Activated naive CD8-positive, alpha-beta T cell treated with anti-CD3 and anti-CD28 coated beads, Interleukin-2, amount 10 ng/mL, durations not matched to agents 7 days and 5 days (primary cell): ENCODE data around the gene EDN2. TPM values are rescaled to one million over a fixed set of nuclear protein-coding genes. Genes with fewer than 3 reads are reported as not detected.

Experiments used
- ATAC-seq: fragments of 150-1000 bp; cut with Tn5 transposase; one replicate; pipeline ENCODE4 v1.10.0; 2021; ENCODE audit warnings: low read depth, moderate library complexity
- POLR2A ChIA-PET: fragments of 350-600 bp; sonication (Branson Sonifier 250); formaldehyde crosslinking; loops from one replicate; lab custom pipeline; 2021; ENCODE audit warnings: antibody characterized with exemption; lab: Charles Lee
- DNase-seq: peaks from one replicate; pipeline ENCODE4 v3.0.0; 2021
- H3K27ac Mint-ChIP-seq: one replicate; pipeline ENCODE4 v1.8.0; 2022; ENCODE audit warnings: mild to moderate bottlenecking, mixed read lengths
- H3K27me3 Mint-ChIP-seq: one replicate; pipeline ENCODE4 v1.8.0; 2022; ENCODE audit warnings: mild to moderate bottlenecking, moderate library complexity, mixed read lengths
- H3K36me3 Mint-ChIP-seq: one replicate; pipeline ENCODE4 v1.8.0; 2021; ENCODE audit warnings: mild to moderate bottlenecking, mixed read lengths
- H3K4me1 Mint-ChIP-seq: one replicate; pipeline ENCODE4 v1.8.0; 2021; ENCODE audit warnings: mixed read lengths
- H3K4me3 Mint-ChIP-seq: one replicate; pipeline ENCODE4 v1.8.0; 2022; ENCODE audit warnings: mild to moderate bottlenecking, moderate library complexity, mixed read lengths
- H3K9me3 Mint-ChIP-seq: one replicate; pipeline ENCODE4 v1.8.0; 2021; ENCODE audit warnings: mixed read lengths
- total RNA-seq, 2 experiments: library from RNA; stranded (reverse); gene quantifications; one replicate each; pipeline ENCODE4 v1.2.3, GENCODE V29; 2021

The EDN2 gene
- total RNA-seq, 2 experiments from 2014 or later = not detected

DNA sequence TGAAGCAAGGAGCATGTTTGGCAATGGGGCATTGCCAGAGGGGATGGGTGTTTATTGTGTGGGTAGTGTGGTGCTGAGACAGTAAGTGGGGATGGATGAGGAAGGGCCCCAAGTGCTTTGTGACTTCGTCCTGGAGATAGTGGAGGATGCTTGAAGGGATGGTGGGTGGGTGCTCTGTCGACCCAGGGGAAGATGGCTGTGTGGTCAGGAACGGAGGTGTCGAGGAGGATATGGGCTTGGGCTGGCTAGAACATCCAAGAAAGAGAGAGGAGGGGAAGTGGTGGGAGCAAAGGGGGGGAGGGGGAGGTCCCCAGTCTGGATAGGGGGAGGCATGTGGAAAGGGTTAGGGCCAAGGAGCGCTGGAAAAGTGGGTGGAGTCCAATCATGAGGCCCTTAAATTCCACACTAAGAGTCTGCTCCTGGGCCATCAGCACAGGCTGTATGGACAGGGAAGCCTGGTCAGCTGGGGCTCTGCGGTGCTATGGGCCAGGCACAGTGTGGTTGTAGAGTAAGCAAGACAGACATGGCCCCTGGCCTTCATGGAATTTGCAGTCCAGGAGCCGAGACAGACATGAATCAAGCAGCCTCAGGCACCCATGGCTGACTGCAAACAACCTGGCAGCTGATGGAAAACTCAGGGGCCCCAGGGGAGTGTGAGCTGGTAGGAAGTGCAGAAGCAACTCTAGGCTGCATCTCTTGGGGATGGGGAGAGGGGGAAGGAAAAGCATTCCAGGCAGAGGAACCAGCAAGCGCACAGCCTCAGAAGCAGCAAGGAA, 36.3 kb downstream of the EDN2 start:
- no peak for ATAC-seq
- peaks cover 1% of the 10 kb centered on the region for H3K4me1 Mint-ChIP-seq
- no peak overlapping the region for H3K27ac Mint-ChIP-seq
- no peaks in the 10 kb centered on the region for H3K36me3 Mint-ChIP-seq
- peaks cover 13% of the 10 kb centered on the region for H3K27me3 Mint-ChIP-seq
- DNase-seq = no peak
- H3K4me3 Mint-ChIP-seq = no peak overlapping the region
- H3K9me3 Mint-ChIP-seq = peaks cover 2% of the 10 kb centered on the region
- POLR2A ChIA-PET = no interaction called here

DNA sequence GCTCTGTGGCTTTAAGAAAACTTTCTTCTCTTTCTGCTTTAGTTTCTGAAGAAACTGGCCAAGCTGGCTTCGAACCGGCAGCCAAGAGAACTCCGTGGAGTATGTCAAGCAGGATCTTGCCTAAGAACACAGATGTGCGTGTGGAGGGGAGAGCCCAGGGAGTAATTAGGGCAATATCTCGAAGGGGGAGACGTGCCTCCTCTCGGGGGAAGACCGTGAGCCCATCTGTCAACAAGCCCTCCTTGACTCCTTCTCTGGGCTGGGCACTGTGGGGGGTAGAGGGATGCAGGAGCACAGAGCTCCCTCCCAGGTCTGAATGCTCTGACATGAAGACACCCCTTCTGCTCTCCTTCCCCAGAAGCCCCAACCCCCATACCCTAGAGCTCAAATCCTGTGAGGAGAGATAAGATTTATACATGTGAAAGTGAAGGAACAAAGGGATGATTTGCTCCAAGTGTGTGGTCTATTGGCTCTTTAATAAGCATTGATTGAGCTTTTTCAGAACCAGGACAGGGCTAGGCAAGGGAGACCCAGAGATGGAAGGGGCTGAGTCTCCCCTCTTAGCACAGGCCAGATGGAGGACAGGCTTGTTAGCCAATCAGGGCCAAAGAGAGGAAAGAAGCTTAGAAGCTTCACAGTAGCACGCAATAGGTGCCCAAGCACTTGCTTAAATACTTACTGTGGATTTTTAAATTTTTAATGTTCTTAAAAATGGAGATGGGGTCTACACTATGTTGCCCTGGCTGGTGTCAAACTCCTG, 37.5 kb downstream of the EDN2 start:
- Mint-ChIP-seq H3K4me3 (no peak overlapping the region), H3K4me1 (peaks cover under 1% of the 10 kb centered on the region), H3K27me3 (peaks cover 13% of the 10 kb centered on the region), H3K27ac (no peak overlapping the region), H3K9me3 (peaks cover 2% of the 10 kb centered on the region), H3K36me3 (no peaks in the 10 kb centered on the region)
- POLR2A ChIA-PET = no interaction called here
- ATAC-seq = no peak
- DNase-seq = no peak

DNA sequence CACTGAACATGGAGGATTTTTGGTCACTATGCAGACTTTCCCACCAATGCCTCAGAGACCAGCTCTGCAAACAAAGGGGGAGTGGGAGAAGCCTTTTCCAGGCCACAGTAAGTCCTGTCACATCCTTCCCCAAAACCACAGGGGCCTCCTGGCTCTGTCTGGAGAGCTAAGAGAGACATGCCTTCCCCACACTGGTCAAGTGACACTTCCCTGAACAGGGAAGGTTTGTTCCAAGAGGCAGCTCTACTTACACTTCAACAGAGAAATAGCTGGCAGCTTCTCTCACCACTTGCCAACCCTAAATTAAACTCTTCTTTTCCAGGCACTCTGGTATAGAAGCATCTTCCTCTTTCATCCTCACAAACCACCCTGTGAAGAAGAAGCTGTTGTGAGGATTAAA, 39.7 kb downstream of the EDN2 start:
- DNase-seq (no peak), ATAC-seq (no peak)
- no peaks in the 10 kb centered on the region for H3K36me3 Mint-ChIP-seq
- no peak overlapping the region for H3K4me3 Mint-ChIP-seq
- peaks cover 2% of the 10 kb centered on the region for H3K9me3 Mint-ChIP-seq
- POLR2A ChIA-PET = no interaction called here
- H3K27me3 Mint-ChIP-seq = peaks cover 13% of the 10 kb centered on the region
- no peak overlapping the region for H3K27ac Mint-ChIP-seq
- H3K4me1 Mint-ChIP-seq = no peaks in the 10 kb centered on the region

DNA sequence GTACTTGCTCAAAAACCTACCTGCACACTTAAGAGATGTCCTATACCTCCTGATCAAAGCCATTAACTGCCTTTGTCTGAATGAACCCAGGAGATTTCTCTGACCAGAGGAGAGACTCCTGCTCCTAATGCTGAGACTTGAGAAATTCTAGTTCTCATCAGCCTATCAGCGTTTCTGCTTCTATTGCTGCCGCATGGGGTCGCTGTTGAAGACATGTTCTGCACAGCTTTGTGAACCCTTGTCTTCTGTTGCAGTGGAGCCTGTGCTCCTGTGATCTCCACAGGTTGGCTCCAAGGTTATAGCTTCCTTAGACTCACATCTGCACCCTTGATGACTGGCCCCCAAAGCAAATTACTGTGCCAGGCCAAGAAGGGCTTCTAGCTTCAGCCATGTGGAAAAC, 40.2 kb downstream of the EDN2 start:
- peaks cover 13% of the 10 kb centered on the region for H3K27me3 Mint-ChIP-seq
- no peak for DNase-seq
- H3K36me3 Mint-ChIP-seq = no peaks in the 10 kb centered on the region
- H3K27ac Mint-ChIP-seq = no peak overlapping the region
- H3K9me3 Mint-ChIP-seq = peaks cover 2% of the 10 kb centered on the region
- no peak for ATAC-seq
- no peaks in the 10 kb centered on the region for H3K4me1 Mint-ChIP-seq
- no peak overlapping the region for H3K4me3 Mint-ChIP-seq
- POLR2A ChIA-PET = no interaction called here

DNA sequence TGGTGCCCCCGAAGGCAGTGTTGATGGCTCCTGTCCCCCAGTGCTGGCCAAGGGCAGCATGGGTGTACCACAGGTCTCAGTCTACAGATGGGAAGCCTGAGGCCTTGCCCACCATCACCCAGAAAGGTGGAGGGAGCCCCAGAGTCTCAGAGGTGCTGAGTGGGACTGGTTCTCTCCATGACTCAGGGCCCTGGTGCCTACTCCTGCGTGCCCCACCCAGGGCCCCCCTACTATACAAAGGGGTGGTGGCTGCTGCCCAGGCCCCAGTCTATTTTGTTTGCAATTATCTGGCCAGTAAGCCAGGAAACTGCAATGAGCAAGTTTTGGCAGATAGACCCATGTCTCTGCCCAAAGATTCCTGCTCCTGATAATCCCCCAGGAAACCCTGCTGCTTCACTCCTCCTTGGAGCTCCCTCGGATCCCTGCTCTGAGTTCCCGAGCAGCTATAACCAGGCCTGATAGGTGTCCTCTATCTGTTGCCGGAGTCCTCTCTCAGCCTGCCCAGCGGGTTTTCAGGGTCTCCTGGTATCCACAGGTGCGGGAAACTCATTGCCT, 41.7 kb downstream of the EDN2 start:
- no peaks in the 10 kb centered on the region for H3K4me1 Mint-ChIP-seq
- H3K36me3 Mint-ChIP-seq = no peaks in the 10 kb centered on the region
- no peak overlapping the region for H3K4me3 Mint-ChIP-seq
- ATAC-seq (no peak), DNase-seq (no peak)
- peaks cover 5% of the 10 kb centered on the region for H3K27me3 Mint-ChIP-seq
- no peak overlapping the region for H3K27ac Mint-ChIP-seq
- peaks cover 2% of the 10 kb centered on the region for H3K9me3 Mint-ChIP-seq
- POLR2A ChIA-PET = no interaction called here

DNA sequence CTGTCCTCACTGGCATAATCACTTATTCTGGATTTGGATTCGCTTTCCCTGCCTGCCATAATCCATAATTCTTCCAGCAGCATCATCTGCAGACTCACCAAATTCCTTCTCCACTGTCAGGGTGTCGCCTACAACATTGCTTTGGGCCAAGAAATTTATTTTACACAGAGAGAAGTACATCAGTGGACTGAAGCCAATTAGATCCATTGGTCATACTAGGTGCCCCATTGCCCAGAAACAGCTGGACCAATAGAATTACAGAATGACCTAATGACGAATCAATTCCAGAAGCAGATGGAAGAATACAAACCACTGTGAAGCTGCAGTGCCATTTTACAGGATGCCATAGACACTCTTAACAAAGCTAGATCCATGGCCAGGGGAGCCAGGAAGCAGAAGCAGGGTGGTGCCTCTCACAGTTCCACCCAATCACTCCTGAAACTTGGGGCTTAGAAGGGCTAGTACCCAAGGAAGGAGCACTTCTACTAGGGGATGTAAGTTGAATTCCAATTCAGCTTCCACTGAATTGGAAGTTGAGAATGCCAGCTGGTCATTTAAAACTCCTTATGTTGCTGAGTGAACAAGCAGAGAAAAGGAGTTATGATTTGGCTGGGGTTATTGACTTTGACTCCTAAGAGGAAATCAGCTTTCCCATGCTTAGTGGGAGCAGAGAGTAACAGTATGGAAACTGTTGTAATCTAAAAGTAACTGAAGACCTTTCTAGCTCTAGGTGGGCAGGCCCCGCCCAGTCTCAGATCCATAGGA, 44.0 kb downstream of the EDN2 start:
- DNase-seq (no peak), ATAC-seq (no peak)
- no peak overlapping the region for H3K27ac Mint-ChIP-seq
- peaks cover 2% of the 10 kb centered on the region for H3K9me3 Mint-ChIP-seq
- no peaks in the 10 kb centered on the region for H3K36me3 Mint-ChIP-seq
- no peak overlapping the region for H3K4me3 Mint-ChIP-seq
- H3K4me1 Mint-ChIP-seq = no peaks in the 10 kb centered on the region
- H3K27me3 Mint-ChIP-seq = peaks cover 18% of the 10 kb centered on the region
- POLR2A ChIA-PET = no interaction called here

DNA sequence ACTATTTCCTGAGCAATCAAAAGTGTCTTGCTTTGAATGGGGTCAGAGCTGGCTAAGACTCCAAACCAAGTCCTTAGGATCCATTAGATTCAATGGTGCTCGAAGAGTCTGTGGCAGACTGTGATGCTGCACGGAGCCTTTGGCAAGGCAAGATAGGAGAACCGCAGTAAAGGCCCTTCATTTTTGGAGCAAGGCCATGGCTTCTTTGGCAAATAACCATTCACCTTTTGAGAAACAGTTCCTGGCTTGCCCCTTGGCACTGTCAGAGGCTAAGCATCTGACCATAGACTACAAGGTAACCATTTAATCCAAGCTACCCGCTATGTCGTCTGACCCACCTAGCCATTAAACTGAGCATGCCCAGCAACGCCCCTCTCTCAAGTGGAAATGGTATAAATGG, 45.2 kb downstream of the EDN2 start:
- DNase-seq = no peak
- H3K9me3 Mint-ChIP-seq = no peaks in the 10 kb centered on the region
- no peak overlapping the region for H3K4me3 Mint-ChIP-seq
- peaks cover 19% of the 10 kb centered on the region for H3K27me3 Mint-ChIP-seq
- no peak overlapping the region for H3K27ac Mint-ChIP-seq
- H3K36me3 Mint-ChIP-seq = no peaks in the 10 kb centered on the region
- H3K4me1 Mint-ChIP-seq = no peaks in the 10 kb centered on the region
- no peak for ATAC-seq
- POLR2A ChIA-PET = no interaction called here

DNA sequence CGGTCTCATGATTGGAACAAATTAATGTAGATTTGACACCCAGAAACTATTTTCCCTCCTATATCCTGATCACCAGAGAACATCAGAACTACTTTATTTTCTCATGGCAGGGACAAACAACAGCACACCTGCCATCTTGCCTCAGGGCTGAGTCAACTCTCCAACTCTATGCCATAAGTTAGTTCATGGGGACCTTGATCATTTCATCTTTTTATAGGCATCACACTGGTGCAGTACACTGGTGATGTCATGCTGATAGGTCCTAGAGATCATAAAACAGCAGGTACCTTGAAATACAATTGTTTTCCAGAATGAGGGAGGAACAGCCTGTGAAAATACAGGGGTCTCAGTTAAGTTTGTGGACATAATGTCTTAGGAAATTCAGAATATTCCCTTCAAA, 45.8 kb downstream of the EDN2 start:
- POLR2A ChIA-PET = no interaction called here
- H3K4me1 Mint-ChIP-seq = no peaks in the 10 kb centered on the region
- no peak overlapping the region for H3K27ac Mint-ChIP-seq
- H3K9me3 Mint-ChIP-seq = no peaks in the 10 kb centered on the region
- H3K36me3 Mint-ChIP-seq = no peaks in the 10 kb centered on the region
- H3K4me3 Mint-ChIP-seq = no peak overlapping the region
- ATAC-seq (no peak), DNase-seq (no peak)
- peaks cover 19% of the 10 kb centered on the region for H3K27me3 Mint-ChIP-seq

DNA sequence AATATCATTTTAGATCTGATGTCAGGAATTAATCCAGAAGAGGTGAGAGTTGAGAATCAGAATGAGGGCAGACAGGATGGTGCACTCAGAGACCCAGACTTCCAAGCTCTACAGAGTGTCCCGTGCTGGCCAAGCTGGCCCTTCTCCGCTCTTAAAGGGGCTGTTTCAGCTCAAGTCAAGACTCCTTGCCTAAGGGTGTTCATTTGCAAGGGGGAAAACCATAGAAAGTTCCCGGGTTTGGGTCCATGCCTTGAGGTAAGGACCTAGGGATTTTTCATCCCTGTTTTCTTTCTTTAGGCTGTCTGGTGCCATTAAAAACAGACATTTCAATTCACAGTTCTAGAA, 47.5 kb downstream of the EDN2 start:
- H3K9me3 Mint-ChIP-seq = no peaks in the 10 kb centered on the region
- POLR2A ChIA-PET = no interaction called here

DNA sequence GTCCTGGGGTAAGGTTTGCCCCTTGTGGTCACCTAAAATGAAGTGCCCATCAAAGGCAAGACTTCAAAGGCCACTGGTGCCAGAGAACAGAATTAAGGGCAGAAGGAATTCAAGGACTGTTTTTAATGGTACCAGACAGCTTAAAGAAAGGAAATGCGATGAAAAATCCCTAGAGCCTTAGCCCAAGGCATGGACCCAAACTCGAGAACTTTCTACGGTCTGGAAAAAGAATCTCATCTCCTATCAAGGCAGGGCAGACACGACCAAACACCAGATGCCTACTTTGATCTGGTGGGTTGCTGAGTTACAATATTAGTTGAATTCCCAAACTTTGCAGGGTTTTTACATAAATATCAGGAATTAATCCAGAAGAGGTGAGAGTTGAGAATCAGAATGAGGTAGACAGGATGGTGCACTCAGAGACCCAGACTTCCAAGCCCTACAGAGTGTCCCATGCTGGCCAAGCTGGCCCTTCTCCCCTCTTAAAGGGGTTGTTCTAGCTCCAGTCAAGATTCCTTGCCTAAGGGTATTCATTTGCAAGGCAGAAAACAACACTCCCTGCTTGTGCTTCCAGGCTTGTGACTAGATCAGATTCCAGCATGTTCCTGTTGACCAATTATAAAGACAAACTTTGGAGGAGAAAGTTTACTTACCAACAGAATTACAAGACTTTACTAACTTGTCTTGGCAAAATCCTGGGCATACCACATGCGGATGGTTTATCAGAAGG, 48.0 kb downstream of the EDN2 start:
- Mint-ChIP-seq H3K27ac (no peak overlapping the region), H3K4me1 (no peaks in the 10 kb centered on the region), H3K9me3 (no peaks in the 10 kb centered on the region), H3K36me3 (no peaks in the 10 kb centered on the region), H3K4me3 (no peak overlapping the region), H3K27me3 (peaks cover 16% of the 10 kb centered on the region)
- ATAC-seq = no peak
- POLR2A ChIA-PET = no interaction called here
- no peak for DNase-seq

More for the DNA sequence above, 47.5 kb downstream of the EDN2 start:
- DNase-seq (no peak), ATAC-seq (no peak)
- no peak overlapping the region for H3K27ac Mint-ChIP-seq
- H3K4me1 Mint-ChIP-seq = no peaks in the 10 kb centered on the region
- no peak overlapping the region for H3K4me3 Mint-ChIP-seq
- no peaks in the 10 kb centered on the region for H3K36me3 Mint-ChIP-seq
- H3K27me3 Mint-ChIP-seq = peaks cover 16% of the 10 kb centered on the region

DNA sequence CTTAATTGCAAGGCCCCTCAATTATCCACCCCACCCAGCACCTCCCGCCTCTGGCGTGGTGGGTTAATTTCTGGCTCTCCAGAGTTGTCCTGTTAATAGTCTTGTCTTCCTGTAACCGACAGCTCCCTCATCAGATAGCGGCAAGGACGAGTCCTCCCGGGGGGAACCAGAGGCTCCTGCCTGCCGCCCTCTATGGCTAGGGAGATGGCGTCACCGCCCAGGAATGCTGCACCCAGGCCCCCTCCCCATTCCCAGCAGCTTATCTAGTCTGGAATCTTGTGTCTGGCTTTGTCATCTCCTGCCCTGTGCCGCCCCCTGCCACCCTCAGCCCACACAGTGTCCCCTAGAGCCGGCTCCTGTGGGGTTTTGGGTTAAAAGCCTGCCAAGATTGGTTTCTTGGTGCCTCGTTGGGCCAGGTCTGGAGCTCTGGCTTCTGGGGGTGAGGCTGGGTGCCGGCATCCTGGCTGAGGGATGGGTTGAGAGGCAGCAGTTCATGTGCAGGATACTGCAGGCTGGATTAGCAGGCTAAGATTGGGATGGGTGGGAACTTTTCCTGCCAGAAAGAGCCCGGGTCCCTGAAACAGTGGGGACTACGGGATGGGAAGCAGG, 48.8 kb downstream of the EDN2 start:
- H3K27me3 Mint-ChIP-seq = peaks cover 16% of the 10 kb centered on the region
- POLR2A ChIA-PET = no interaction called here
- no peaks in the 10 kb centered on the region for H3K36me3 Mint-ChIP-seq
- ATAC-seq (no peak), DNase-seq (no peak)
- no peak overlapping the region for H3K4me3 Mint-ChIP-seq
- H3K4me1 Mint-ChIP-seq = no peaks in the 10 kb centered on the region
- no peak overlapping the region for H3K27ac Mint-ChIP-seq
- H3K9me3 Mint-ChIP-seq = no peaks in the 10 kb centered on the region

DNA sequence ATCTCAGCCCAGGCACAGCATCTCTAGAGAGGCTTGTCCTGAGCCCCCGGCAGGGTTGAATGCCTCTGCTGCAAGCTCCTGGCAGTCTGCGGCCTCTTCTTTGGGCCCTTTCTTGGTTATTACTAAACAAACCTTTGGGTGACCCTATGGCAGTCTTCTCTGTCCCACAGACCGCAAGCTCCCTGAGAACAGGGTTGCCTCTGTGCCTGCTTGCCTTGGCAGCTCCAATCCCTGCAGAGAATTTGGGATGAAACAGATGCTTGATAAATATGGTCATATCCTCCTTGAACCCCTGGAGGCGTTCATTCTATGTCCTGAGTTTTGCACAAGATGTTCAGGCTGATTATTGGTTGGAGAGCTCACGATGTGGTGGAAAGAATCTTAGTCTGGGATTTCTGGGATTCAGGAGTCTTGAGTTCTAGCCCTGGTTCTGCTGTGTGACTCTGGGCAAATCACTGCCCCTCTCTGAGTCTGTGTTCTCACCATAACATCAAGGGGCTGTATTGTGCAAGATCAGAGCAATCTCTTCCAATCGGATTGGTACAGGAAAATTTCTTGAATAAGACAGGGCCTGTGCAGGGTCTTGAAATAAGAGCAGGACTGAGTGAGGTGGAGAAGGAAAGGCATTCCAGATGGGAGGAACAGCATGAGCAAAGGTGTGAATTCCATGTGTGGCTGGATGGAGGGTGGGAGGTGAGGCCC, 49.6 kb downstream of the EDN2 start:
- no peaks in the 10 kb centered on the region for H3K9me3 Mint-ChIP-seq

More for the DNA sequence above, 49.6 kb downstream of the EDN2 start:
- Mint-ChIP-seq H3K36me3 (no peaks in the 10 kb centered on the region), H3K4me3 (no peak overlapping the region), H3K4me1 (no peaks in the 10 kb centered on the region), H3K27ac (no peak overlapping the region), H3K27me3 (peaks cover 16% of the 10 kb centered on the region)
- POLR2A ChIA-PET = no interaction called here
- DNase-seq = no peak
- no peak for ATAC-seq
